ENCODE data around the gene DEFB125. TPM values are rescaled to one million over a fixed set of nuclear protein-coding genes. Genes with fewer than 3 reads are reported as not detected.

Gene DEFB125
- total and polyA plus RNA-seq, 8 donors, result not detected

Other genes with a start within 250 kb of the DEFB125 start
- gene DEFB126, start 54.9 kb downstream of the DEFB125 start, total RNA-seq, result not detected
- gene DEFB126, start 54.9 kb downstream of the DEFB125 start, polyA plus RNA-seq, result not detected
- not detected for gene DEFB127, start 69.8 kb downstream of the DEFB125 start, total RNA-seq
- not detected for gene DEFB127, start 69.8 kb downstream of the DEFB125 start, polyA plus RNA-seq
- not detected for gene DEFB128, start 102.0 kb downstream of the DEFB125 start, total RNA-seq
- not detected for gene DEFB128, start 102.0 kb downstream of the DEFB125 start, polyA plus RNA-seq
- not detected for gene DEFB129, start 139.6 kb downstream of the DEFB125 start, total RNA-seq
- gene DEFB129, start 139.6 kb downstream of the DEFB125 start, polyA plus RNA-seq, result not detected
- not detected for gene DEFB132, start 170.1 kb downstream of the DEFB125 start, total RNA-seq
- not detected for gene DEFB132, start 170.1 kb downstream of the DEFB125 start, polyA plus RNA-seq
- gene C20orf96, start 203.1 kb downstream of the DEFB125 start, total RNA-seq, result 10 to 100 TPM in 1 of 5 donors, 1 to 10 TPM in 4; 3.1 to 23.9 (median 5.4) TPM
- 1 to 10 TPM; 3.9 to 5.2 (median 5.0) TPM for gene C20orf96, start 203.1 kb downstream of the DEFB125 start, polyA plus RNA-seq
- 10 to 100 TPM; 10.6 to 59.1 (median 18.7) TPM for gene ZCCHC3, start 209.9 kb downstream of the DEFB125 start, total RNA-seq
- gene ZCCHC3, start 209.9 kb downstream of the DEFB125 start, polyA plus RNA-seq, result 1 to 10 TPM; 6.2 to 9.0 (median 8.6) TPM
- 10 to 100 TPM in 2 of 5 donors, 1 to 10 TPM in 3; 1.5 to 20.3 (median 5.4) TPM for gene SOX12, start 237.9 kb downstream of the DEFB125 start, total RNA-seq
- 1 to 10 TPM; 1.7 to 2.8 (median 2.6) TPM for gene SOX12, start 237.9 kb downstream of the DEFB125 start, polyA plus RNA-seq